ENCODE measurements around the gene FBXO15.

The FBXO15 gene

DNA sequence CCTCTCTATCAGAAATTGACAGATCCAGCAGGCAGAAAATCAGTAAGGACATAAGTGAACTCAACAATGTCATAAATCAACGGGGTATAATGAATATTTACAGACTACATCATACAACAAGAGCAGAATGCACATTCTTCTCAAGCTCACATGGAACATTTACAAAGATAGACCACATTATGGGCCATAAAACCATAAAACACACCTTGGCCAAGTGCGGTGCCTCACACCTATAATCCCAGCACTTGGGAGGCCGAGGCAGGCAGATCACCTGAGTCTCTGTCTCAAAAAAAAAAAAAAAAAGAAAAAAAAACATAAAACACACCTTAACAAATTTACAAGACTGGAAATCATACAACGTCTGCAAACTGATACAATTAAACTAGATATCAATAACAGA is 36.7 kb downstream of the FBXO15 start:
- DNase-seq = no peak

DNA sequence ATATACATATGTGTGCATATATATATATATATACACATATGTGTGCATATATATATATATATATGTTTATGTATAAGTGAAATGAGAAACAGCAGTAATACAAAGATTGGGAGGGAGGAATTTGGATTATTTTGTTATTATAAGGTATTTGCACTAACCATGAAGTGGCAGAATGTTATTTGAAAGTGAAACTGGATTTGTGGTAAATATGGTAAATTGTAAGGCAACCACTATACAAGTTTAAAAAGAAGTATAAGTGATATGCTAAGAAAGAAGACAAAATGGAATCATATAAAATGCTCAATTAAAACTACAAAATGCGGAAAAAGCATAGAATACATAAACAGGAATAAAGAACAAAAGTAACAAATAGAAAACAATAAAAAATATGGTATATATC is 37.5 kb downstream of the FBXO15 start:
- no peak for DNase-seq

DNA sequence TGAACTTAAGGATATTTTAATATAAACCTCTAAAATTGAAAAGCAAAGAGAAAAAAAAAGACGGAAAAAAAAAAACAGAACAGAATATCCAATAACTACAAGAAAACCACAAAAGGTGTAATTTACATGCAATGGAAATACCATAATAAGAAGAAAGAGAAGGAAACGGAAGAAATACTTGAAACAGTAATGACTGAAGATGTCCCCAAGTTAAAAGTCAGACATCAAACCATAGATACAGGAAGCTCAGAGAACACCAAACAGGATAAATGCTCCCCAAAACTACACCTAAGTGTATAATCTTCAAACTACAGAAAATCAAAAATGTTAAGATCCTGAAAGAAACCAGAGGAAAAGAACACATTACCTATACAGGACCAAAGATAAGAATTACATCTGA is 39.2 kb downstream of the FBXO15 start:
- no peak for DNase-seq

DNA sequence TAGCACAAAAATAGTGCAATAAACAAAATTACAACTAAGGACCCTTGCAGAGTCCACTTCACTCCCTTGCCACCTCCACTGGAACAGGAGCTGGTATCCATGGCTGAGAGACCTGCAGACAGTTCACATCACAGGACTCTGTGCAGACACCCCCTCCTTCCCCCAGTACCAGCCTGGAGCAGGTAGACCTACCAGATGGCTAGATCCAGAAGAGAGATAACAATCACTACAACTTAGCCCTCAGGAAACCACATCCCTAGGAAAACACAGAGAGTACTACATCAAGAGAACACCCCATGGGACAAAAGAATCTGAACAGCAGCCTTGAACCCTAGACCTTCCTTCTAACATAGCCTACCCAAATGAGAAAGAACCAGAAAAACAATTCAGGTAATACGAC is 49.8 kb downstream of the FBXO15 start:
- DNase-seq = no peak

DNA sequence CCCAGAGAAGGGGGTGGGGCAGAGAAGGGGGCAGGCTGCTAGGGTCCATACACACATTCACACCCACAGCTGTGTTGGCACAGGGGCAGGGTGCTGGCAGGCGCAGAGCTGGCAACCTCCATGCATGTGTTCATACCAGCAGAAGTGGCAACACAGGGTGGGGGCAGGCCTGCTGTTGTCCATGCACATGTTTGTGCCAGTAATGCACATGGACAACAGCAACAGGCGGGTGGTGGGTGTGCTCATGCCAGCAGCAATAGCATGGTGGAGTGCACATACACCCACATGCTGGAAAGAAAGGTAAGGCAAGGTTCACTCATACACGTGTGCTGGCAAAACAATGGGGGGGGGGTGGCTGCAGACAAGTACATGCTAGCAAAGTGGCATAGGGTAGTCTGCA is 54.7 kb downstream of the FBXO15 start:
- no peak for DNase-seq

DNA sequence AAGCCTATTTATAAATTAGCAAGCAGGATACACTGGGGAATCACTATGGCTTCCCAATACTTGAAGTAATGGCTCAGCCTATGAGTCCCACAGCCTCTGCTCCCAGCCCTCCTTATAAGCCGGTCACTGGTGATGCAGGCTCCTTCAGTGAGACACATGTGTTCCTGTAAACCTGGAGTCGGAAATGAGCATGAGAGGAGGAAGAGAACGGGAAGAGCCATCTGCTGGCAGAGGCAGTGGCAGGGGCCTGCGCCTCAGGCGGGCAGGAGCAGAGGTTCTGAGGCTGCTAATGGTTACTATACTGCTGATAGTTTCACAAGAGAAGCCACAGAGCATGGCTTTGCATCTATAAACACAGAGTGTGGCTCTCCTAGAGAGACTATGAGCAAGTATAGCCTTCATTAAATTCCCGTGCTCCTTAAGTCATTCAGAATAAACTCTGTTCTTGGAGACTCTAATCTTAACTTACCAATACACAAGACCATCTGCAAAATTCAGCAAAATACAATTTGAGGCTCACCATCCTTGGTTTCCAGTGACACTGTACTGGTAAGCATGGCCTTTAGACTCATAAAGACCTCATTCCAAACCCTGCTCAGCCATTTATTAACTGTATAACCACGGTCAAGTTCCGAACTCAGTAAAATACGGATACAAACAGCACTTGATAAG is 63.3 kb downstream of the FBXO15 start:
- no peak for DNase-seq

DNA sequence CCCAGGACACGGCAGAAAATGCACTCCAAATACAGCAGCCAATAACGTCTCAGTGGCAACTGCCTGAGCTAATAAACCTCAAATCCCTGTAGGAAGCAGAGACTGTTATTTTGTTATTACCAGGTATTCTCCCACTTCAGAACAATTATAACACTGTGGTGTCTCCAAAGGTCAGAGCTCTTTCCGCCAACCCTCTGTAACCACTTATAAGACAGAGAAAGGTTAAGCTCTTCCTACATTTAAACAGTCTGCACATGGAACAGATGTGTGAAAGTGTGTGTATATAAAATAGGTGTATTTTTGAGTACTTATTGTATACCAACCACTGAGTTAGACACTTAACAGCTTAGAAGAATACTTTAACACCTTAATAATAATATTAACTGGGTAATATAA is 64.1 kb downstream of the FBXO15 start:
- no peak for DNase-seq

DNA sequence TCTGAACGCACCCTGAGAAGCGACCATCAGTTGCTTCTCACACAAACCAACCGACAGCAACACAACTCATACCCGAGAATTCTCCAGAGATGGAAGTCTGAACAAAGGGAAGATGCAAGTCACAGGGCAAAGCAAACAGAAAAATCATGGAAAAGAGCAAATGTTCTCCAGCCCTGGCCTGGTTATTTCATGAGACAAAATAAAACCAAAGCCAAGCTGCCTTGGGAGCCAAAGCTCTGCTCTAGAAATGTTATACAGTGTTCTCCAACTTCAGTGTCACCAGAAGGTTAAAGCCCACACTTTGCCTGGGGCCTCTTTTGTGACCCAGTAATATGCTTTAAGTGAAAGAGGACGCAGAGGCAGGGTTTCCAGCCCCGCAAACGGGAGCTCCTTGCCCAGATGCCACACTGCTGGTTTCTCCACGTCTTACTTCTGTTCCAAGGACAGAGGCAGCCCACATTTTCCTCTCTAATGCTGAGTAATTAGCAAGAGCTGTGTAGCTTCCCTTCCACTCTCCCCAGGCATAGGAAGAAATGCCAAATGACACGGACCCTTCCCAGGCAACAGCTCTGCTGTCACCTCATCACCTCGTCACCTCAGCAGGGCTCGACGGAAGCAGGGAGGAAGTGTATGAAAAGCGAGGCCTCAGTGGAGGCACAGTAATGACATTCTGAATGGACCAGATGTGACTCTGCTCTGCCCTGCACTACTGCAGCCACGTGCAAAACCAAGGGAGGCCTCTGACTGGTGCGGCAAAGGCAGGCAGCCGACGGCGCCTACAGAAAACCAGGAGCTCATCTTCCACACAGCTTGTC is 64.7 kb downstream of the FBXO15 start:
- DNase-seq = no peak

DNA sequence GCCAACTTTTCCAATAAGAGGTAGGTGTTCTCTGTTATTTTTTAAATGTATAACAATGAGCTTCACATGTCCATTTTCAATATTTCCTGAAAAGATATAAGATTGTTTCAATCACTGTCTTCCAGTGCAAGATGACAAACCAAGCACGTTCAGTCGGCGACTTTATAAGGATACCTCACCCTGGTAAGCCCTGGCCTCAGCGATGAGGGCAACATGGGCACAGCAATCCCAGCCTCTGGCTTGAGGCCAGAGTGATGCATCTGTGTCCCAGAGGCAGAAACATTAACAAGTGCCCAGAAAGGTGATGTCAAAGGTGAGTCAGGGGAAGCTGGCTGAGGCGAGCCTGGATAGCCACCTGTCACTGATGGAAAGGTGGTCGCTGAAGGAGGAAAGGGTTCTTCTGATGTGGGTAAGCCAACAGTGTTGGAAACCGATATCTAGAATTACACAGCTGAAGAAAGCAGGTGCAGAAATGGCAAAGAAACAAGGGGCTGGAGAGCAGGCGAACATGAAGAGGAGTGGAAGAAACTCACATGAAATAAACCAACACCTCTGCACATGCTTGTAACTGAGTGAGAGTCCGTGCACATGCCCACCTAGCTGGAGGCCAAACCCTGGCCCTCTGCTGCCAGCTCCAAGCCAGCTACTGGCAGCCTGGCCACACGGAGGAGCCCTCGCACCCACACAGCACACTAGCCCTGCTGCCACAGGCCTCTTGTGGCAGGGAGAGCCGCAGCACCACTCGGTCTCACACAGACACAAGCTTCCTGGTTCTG is 65.5 kb downstream of the FBXO15 start:
- DNase-seq = peak; percentile 43 to 44

DNA sequence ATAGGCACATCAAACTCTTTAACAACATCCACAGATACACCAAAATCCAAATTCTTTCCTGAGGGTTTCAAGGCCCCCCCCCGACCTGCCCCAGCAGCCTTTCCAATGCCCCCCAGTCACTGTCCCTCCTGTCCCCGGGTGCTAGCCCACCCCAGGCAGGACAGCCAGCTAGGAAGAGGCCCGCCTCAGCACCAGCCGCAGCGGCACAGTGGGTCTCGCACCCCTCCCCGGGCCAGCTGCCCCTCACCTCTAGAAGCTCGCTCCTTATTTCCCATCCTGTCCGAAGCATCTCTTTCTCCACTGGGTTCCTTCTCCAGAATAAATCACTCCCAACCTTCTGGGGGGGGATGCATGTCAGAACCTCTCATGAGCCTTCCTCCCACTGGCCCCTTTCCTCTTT is 69.4 kb downstream of the FBXO15 start:
- no peak for DNase-seq

DNA sequence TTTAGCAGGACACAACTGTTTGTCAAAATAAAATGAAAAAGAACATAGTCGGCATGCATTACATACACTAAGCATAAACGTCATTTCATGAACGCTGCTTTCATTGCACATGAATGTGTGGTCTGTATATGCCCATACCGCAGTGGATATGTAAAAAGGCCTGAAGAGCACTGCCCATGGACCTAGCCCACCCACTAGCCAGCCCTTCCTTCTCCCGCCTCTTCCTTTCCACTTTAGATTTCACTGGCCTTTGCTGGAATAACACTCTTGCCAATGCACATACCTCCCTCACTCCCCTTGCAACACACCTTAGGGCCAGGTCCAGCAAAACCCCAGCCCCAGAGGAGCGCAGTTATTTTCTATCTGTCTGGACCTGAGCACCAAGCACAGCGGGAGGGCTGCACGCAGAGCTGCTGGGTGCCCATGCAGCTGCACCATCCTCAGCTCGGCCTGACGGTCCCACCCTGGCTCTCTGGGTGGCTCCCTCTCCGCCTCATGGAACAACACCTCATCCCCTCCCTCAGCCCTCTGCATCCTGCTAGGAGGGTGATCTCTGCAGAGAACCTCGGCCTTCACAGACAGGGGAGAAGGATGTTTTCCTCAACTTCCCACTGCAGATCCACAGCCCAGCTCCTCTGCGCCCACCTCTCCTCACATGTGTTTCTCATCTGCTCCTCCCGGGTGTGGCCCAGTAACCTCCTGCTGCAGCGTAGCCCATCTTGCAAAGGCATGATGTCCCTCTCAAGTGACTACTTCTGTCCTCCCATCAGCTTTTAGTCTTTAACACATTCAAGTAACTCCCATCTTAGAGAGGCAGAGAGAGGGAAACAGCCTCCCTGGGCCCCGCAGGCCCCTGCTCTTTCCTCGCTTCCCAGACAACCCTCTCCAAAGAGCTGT is 72.7 kb downstream of the FBXO15 start:
- DNase-seq = no peak

DNA sequence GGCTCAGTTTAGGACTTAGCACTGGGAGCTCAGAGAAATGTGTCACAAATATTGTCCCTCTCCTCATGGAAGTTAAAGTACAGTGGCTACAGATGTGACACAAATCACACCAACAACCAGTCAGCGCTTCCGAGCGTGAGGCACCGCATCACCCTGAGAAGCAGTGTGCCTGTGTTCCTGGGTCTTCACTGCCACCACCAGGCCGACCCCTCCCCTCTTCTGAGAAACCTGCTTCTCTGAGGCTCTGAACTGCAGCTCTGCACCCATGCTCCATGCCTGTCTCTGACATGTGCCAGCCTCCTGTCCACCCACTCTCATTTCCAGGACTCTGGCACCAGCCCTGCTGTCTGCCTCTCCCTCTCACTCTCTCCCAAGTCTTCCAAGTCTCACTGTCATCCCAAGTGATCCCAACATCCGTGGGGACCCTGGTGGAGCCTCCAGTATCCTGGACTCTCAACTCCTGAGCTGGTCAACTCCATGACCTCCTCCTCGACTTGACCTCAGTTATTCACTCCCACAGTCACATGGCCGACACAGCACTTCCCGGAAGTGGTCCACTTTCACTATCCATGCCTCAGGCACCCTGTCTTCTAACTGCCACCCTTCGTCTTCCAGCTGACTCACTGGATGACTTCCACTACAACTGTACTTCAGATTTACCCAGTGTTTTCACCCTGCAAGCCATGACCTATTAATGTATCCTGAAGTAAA is 73.5 kb downstream of the FBXO15 start:
- DNase-seq = no peak

DNA sequence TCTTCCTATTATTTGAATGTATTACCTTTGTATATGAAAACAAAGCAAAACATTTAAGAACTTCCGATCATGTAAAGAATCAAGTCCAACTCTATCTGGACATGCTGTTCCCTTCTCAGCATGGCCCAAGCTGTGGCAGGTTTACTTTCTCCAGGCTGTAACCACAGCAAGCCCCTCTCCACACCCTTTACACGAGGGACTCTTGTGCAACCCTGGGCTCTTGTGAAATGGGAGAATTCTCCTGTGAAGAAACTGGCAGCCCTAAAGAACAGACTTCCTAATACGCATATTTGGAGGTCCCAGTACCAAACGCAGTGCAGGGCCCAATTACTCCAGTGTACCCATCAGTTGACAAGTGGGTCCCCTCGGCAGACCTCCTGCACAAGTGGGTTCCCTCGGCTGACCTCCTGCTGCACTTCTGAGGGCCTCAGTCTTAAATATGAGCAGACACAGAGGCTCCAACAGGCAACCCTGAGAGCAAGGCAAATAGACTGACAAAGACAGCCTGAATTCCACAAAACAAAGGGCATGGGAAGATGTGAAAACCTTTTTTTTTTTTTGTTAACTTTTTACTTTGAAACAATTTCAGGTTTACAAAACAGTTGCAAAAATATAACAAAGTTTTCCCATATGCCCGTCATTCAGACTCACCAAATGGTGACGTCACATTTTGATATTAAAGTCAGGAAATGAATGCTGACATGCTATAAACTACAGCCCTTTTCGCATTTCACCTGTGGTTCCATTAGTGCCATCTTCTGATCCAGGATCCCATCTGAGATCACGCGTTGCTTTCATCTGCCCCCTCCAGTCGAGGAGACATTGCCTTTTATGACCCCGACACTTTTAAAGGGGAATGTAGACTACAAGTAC is 78.2 kb downstream of the FBXO15 start:
- no peak for DNase-seq

DNA sequence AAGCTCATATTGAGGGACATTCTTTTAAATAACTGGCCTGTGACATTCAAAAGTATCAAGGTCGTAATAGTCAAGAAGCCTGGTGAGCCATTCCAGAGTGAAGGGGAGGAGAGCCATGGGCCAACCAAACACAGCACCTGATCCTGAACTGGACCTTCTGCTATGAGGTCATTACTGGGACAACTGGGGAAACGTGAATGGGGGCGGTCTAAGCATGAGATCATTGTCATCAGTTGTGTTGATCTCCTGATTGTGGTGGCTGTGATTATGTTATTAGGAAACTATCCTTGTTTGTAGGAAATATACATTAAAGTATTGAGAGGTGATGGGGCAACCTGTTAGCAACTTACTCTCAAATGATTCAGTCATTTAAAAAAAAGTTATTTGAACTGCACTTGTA is 79.3 kb downstream of the FBXO15 start:
- DNase-seq = no peak

DNA sequence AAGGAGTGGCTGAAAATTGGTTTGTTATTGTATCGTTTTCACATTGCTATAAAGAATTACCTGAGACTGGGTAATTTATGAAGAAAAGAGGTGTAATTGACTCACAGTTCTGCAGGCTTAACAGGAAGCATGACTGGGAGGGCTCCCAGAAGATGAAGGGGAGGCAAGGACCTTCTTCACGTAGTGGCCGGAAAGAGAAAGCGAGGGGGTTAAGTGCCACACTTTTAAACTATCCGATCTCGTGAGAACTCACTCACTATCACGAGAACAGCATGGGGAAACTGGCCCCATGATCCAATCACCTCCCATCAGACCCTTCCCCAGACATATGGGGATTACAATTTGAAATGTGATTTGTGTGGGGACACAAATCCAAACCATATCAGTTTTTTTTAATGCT is 81.6 kb downstream of the FBXO15 start:
- no peak for DNase-seq

DNA sequence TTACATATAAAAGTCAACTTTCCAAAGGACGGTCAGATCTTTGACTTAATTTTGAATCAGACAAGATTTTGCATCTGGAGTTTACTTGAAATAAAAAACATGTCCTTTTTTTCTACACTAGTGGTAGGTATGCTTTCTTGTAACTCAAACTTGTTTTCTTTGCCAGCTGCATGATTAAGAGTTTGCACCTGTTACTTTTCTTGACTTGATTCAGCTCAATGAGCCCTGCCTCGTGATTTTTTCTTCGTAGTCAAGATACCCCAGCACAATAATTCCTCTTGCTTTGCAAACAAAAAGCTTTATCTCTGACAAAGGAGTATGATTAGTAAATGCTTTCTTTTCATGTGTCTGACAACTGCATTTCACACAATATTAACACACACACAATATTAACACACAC is 82.3 kb downstream of the FBXO15 start:
- DNase-seq = no peak

DNA sequence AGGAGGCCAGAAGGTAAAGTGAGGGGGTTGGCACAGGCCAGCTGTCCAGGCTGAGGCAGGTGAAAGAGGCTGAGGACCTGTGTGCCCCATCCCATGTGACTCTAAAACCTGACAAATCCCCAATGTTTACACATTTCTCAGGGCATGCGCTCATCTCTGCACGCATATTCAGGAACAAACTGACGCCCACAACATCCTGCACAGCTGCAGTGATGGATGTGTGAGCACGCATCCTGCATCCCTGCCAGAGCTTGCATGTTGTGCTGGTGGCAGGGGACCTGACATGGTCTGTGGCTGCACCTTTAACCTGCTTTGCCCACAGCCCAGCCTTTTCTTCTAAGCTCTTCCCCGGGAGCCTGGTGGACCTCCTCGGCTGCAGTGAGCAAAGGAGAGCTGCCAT is 83.1 kb downstream of the FBXO15 start:
- no peak for DNase-seq

DNA sequence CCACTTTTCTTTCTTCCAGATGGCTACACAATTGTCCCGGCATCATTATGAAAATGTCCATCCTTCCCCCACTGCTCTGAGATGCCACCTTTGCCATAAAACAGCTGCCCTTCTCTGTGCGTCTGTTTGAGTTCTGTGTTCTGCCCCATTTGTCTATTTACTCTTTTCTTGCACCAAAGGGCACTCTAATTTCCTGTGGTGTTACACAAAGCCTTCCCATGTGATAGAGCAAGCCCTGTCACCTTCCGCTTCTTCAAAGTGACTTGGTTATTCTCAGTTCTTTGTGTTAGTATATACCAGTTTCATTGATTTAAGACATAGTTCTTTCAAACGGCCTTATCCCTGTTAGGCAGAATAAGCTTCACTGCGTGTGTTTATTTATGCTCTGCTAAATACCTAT is 84.1 kb downstream of the FBXO15 start:
- no peak for DNase-seq

DNA sequence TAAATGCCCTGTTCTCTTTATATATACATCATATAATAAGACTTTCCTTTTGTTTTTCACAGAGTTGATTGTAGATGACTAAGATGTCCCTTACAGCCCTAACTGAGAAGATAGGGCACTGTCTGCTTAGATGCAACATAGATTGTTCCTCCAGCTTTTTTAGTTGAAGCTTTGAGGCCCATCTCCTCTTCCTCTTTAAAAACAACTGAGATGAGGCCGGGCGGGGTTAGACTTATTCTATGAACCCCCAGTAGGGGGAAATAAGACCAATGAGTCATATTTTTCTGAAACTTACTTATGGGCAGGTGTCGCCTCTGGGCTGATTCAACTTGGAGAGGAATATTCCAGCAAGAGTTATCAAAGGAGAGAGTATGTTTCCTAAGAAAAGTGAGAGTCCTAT is 84.6 kb downstream of the FBXO15 start:
- no peak for DNase-seq

DNA sequence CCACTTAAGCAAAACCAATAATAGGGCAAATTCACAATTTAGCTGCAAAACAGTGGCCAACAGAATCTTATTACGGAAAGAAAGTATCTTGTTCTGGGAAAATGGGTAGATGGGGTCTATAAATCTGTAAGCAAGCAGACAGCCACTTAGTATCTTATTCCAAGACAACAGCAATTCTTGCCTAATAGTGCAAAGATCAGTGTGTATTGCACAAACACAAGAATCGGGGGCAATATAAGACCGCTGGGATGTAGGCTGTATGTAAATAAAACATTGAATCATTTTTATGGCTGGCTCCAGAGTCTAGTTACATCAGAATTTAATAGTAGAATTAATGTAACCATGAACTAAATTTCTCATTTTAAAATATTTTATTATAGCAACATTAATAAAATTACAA is 85.6 kb downstream of the FBXO15 start:
- DNase-seq = no peak

DNA sequence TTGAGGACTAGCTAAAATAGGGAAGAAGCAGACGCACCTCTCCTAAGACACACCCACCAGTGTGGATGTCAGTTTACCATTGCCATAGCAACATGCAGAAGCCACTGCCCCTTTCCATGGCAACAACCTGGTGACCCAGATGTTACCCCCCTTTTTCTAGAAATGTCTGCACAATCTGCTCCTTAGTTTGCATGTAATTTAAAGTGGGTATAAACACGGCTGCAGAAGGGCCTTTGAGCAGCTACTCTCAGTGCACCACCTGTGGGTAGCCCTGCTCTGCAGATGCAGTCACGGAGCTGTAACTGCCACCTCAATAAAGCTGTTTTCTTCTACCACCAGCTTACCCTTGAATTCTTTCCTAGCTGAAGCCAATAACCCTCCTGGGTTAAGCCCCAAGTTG is 87.1 kb downstream of the FBXO15 start:
- no peak for DNase-seq

Measured in activated CD4-positive, alpha-beta T cell treated with anti-CD3 and anti-CD28 coated beads, Interleukin-2, amount 50 U/mL, for 4 hours (primary cell).